GM12878 (cell line): ENCODE measurements around the gene CSRP2.

Source experiments
- CTCF ChIP-seq, 3 experiments: IDR thresholded peaks in 2 of 3; conservative IDR thresholded peaks in 1 of 3; 2 replicates each; pipeline ENCODE4 v1.5.1; 2011; ENCODE audit warnings: low read depth in 3 of 3, low read length in 3 of 3, mild to moderate bottlenecking in 3 of 3, control low read depth in 2 of 3, moderate library complexity in 2 of 3, inconsistent platforms in 1 of 3, mixed read lengths in 1 of 3; ENCODE audit not compliant: control insufficient read depth in 2 of 3, insufficient read depth in 1 of 3; ENCODE audit errors: extremely low read depth in 1 of 3
- ESRRA ChIP-seq: IDR thresholded peaks from 2 replicates; pipeline ENCODE4 v1.6.1; 2012; ENCODE audit warnings: mild to moderate bottlenecking, low read length, improper control_type of control experiment
- GABPA ChIP-seq: IDR thresholded peaks from 2 replicates; pipeline ENCODE4 v1.6.1; 2014; ENCODE audit warnings: antibody characterized with exemption, low read depth, mild to moderate bottlenecking, inconsistent platforms
- NFIC ChIP-seq: IDR thresholded peaks from 2 replicates; pipeline ENCODE4 v1.6.1; 2012; ENCODE audit warnings: low read depth, mild to moderate bottlenecking, inconsistent platforms, low read length, moderate library complexity
- POLR2A ChIP-seq: IDR thresholded peaks from 2 replicates; pipeline ENCODE4 v1.6.1; 2011; ENCODE audit warnings: low read depth, mild to moderate bottlenecking, low read length
- POLR2AphosphoS5 ChIP-seq: IDR thresholded peaks from 2 replicates; pipeline ENCODE4 v1.6.1; 2011; ENCODE audit warnings: mild to moderate bottlenecking, low read length, inconsistent platforms
- REST ChIP-seq: IDR thresholded peaks from 2 replicates; pipeline ENCODE4 v1.6.1; 2012; ENCODE audit warnings: mild to moderate bottlenecking, low read depth, low read length
- SREBF1 ChIP-seq: IDR thresholded peaks from 2 replicates; pipeline ENCODE4 v1.6.1; 2012; ENCODE audit warnings: mild to moderate bottlenecking, low read length
- STAT3 ChIP-seq: IDR thresholded peaks from 2 replicates; pipeline ENCODE4 v1.6.1; 2011; ENCODE audit warnings: low read depth, low read length, improper control_type of control experiment
- TAF1 ChIP-seq: IDR thresholded peaks from 2 replicates; pipeline ENCODE4 v1.6.1; 2011; ENCODE audit warnings: mild to moderate bottlenecking, low read depth, low read length, borderline replicate concordance

GRCh38 chr12:76860256-76860655 is 18.6 kb downstream of the CSRP2 start:
- TF ChIP-seq GABPA (no peak), STAT3 (no peak), SREBF1 (no peak), TAF1 (no peak), CTCF (IDR thresholded peaks at IDR 0.05 in 2 of 3, conservative IDR thresholded peaks at IDR 0.05 in 1 of 3; ENCODE audit: control insufficient read depth in 2 of 3, extremely low read depth in 1 of 3, insufficient read depth in 1 of 3, low read depth in 3 of 3, low read length in 3 of 3) (no peak), ESRRA (no peak), POLR2A (no peak), POLR2AphosphoS5 (no peak), REST (no peak), NFIC (no peak)
